ENCODE data around the gene PALD1.
"Not testable (repeated sequence)": the region's sequence is repeated elsewhere in the genome, so short reads cannot be mapped to it uniquely, and the experiment has no call there.

Gene PALD1

GRCh38 chr10:70480239-70480861 lies 1.8 kb downstream of the PALD1 start:
- Histone ChIP-seq H3K9ac (no peak overlapping the region), H4K20me1 (ENCODE audit: insufficient read depth) (no peaks in the 10 kb centered on the region), H3K27me3 (ENCODE audit: insufficient read depth, low read depth) (no peaks in the 10 kb centered on the region; the same call in 1 of the 2 replicates), H3K36me3 (ENCODE audit: insufficient read depth) (no peaks in the 10 kb centered on the region), H3K4me2 (no peak overlapping the region), H3K79me2 (ENCODE audit: insufficient read depth, low read depth) (no peaks in the 10 kb centered on the region), H3K4me3 (IDR thresholded peaks at IDR 0.05; ENCODE audit: insufficient read depth, low read depth, low read length) (no peak overlapping the region), H3K4me1 (ENCODE audit: low read depth, poor library complexity, severe bottlenecking) (no peaks in the 10 kb centered on the region), H3K27ac (no peak overlapping the region), H2AFZ (ENCODE audit: low read depth) (no peak overlapping the region)
- no peak for TF ChIP-seq CTCF (conservative IDR thresholded peaks at IDR 0.05; ENCODE audit: low read depth, low read length)

DNA sequence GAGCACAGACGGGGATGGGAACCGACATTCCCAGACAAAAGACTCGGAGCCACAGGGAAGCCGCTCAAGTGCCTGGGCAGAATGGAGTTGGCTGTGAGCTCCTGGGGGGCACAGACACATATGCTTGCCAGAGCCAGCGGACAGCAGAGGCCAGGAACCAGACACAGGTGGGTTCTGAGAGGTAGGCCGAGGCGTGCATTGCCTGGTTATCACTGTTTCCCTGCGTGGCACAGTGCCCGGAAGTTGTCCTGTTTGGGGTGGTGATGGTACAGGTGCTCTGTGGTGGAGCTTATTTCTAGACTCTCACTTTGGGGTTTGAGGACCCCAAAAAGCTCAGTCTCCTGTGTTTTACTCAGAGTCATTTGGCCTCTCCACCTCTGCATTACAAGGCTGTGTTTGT lies 2.5 kb downstream of the PALD1 start:
- Histone ChIP-seq H2AFZ (ENCODE audit: low read depth) (no peak overlapping the region), H3K27me3 (ENCODE audit: insufficient read depth, low read depth) (no peaks in the 10 kb centered on the region; the same call in 1 of the 2 replicates), H3K4me2 (no peak overlapping the region), H3K27ac (no peak overlapping the region), H3K4me3 (IDR thresholded peaks at IDR 0.05; ENCODE audit: insufficient read depth, low read depth, low read length) (no peak overlapping the region), H3K9ac (no peak overlapping the region), H3K4me1 (ENCODE audit: low read depth, poor library complexity, severe bottlenecking) (no peaks in the 10 kb centered on the region), H4K20me1 (ENCODE audit: insufficient read depth) (no peaks in the 10 kb centered on the region), H3K36me3 (ENCODE audit: insufficient read depth) (no peaks in the 10 kb centered on the region), H3K79me2 (ENCODE audit: insufficient read depth, low read depth) (no peaks in the 10 kb centered on the region)
- no peak for TF ChIP-seq CTCF (conservative IDR thresholded peaks at IDR 0.05; ENCODE audit: low read depth, low read length)

DNA sequence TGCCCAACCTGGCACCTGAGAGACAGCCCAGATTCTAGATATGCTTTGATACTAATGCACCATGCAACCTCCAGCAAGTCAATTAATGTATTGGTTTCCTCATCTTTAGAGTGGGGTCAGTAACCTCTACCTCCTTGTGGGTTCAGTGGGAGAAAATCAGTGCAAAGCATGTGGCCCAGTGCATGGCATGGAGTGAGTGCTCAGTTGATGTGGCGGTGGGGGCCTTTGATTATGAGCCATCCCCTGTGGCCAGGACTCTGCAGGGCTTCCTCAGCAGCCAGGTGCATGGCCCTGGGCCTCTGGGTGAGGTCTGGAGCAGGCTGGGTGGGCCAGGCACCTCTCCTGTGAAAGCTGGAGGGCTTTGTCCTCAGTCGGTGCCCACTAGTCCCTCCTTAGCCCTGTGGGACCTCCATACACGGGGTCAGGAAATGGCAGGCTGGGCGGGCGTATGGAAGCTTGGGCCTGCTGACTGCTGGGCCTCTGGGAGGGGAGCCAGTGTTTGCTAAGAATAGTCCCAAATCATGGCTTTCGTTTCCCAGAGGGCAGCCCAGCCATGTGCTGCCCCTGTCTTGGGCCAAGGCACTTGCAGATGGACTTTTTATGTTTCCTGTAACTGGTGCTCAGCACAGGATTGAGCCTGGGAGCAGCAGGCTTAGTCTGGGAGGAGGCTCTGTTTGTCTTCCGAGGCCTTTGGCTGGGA lies 3.4 kb downstream of the PALD1 start:
- Histone ChIP-seq H4K20me1 (ENCODE audit: insufficient read depth) (no peaks in the 10 kb centered on the region), H3K4me1 (ENCODE audit: low read depth, poor library complexity, severe bottlenecking) (no peaks in the 10 kb centered on the region), H3K36me3 (ENCODE audit: insufficient read depth) (no peaks in the 10 kb centered on the region), H3K9ac (no peak overlapping the region), H2AFZ (ENCODE audit: low read depth) (no peak overlapping the region), H3K27ac (no peak overlapping the region), H3K27me3 (ENCODE audit: insufficient read depth, low read depth) (no peaks in the 10 kb centered on the region; the same call in 1 of the 2 replicates), H3K4me2 (no peak overlapping the region), H3K79me2 (ENCODE audit: insufficient read depth, low read depth) (no peaks in the 10 kb centered on the region), H3K4me3 (IDR thresholded peaks at IDR 0.05; ENCODE audit: insufficient read depth, low read depth, low read length) (no peak overlapping the region)
- TF ChIP-seq CTCF (conservative IDR thresholded peaks at IDR 0.05; ENCODE audit: low read depth, low read length) = no peak

DNA sequence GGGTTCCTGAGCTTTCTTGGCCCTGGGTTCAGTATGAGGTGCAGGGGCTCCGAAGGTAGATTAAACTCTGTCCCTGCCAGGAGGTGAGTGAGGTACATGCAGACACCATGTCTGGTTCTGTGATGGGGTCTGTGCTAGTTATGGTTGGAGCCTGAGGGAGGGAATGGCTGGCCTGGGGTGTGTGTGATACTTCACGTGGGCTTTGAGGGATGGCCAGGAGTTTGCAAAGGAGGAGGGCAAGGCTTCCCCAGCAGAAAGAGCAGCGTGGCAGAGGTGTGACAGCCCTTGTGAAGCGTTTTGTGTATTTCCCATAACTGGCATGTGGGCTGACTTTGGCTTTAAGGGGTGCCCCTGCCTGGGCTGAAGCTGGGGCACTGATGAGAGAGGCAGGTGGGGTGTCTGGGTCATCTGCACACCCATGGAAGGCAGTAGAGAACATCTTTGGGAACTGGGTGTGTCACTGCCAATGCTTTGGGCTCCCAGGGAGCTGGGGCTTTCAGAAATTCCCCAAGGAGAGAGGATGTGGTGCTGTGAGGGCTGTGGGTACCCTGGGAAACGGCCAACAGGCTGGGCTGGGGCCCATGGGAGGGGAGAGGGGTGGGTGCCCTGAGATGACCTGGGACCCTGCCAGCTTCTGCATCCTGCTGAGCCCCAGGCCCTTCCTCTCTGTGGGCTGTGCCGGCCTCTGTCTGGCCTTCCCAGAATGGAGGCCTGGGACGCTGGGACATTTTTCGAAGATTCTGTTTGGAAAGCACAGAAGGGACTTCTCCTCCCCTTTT lies 4.6 kb downstream of the PALD1 start:
- no peak overlapping the region for H3K27ac ChIP-seq
- H2AFZ ChIP-seq (ENCODE audit: low read depth) = no peak overlapping the region
- no peak overlapping the region for H3K9ac ChIP-seq
- H3K4me2 ChIP-seq = no peak overlapping the region
- no peak overlapping the region for H3K4me3 ChIP-seq (IDR thresholded peaks at IDR 0.05; ENCODE audit: insufficient read depth, low read depth, low read length)
- H3K79me2 ChIP-seq (ENCODE audit: insufficient read depth, low read depth) = no peaks in the 10 kb centered on the region
- H3K4me1 ChIP-seq (ENCODE audit: low read depth, poor library complexity, severe bottlenecking) = no peaks in the 10 kb centered on the region
- H3K27me3 ChIP-seq (ENCODE audit: insufficient read depth, low read depth) = no peaks in the 10 kb centered on the region
- no peaks in the 10 kb centered on the region for H4K20me1 ChIP-seq (ENCODE audit: insufficient read depth)
- TF ChIP-seq CTCF (conservative IDR thresholded peaks at IDR 0.05; ENCODE audit: low read depth, low read length) = no peak
- H3K36me3 ChIP-seq (ENCODE audit: insufficient read depth) = no peaks in the 10 kb centered on the region

GRCh38 chr10:70483872-70484271 lies 5.3 kb downstream of the PALD1 start:
- not testable (repeated sequence) for H3K27ac ChIP-seq; H3K4me2 ChIP-seq; H4K20me1 ChIP-seq (ENCODE audit: insufficient read depth); H3K79me2 ChIP-seq (ENCODE audit: insufficient read depth, low read depth); H3K4me1 ChIP-seq (ENCODE audit: low read depth, poor library complexity, severe bottlenecking); H3K4me3 ChIP-seq (IDR thresholded peaks at IDR 0.05; ENCODE audit: insufficient read depth, low read depth, low read length); H2AFZ ChIP-seq (ENCODE audit: low read depth); H3K36me3 ChIP-seq (ENCODE audit: insufficient read depth); H3K9ac ChIP-seq; H3K27me3 ChIP-seq (ENCODE audit: insufficient read depth, low read depth)

Measured in KMS-11 (cell line).